Ovary (tissue), 9 donors: Measurements from ENCODE around the gene SASH3. TPM values are rescaled to one million over a fixed set of nuclear protein-coding genes. Genes with fewer than 3 reads are reported as not detected.

Source experiments
- DNase-seq, 5 donors: peaks; one replicate each; pipeline ENCODE4 v3.0.0-alpha.2; 2019 to 2020
- H3K27ac ChIP-seq, 2 donors: fragments of 200-600 bp; one replicate each; pipeline versions ENCODE4 v1.5.1 to v1.8.0; 2019 to 2022
- H3K27me3 ChIP-seq: fragments of 200-600 bp; one replicate; pipeline ENCODE4 v1.8.0; 2022
- H3K36me3 ChIP-seq: fragments of 200-600 bp; sonication (generic); one replicate; pipeline ENCODE4 v1.5.1; 2019
- H3K4me1 ChIP-seq: one replicate; pipeline ENCODE4 v1.8.1; 2013; ENCODE audit warnings: mild to moderate bottlenecking, moderate library complexity; ENCODE audit not compliant: insufficient read depth
- H3K4me3 ChIP-seq: fragments of 200-600 bp; sonication (generic); one replicate; pipeline ENCODE4 v1.5.1; 2017
- H3K9me3 ChIP-seq, 2 donors: fragments of 200-600 bp in 1 of 2; sonication (generic) in 1 of 2; one replicate each; pipeline versions ENCODE4 v1.5.1 to v1.8.1; 2013 to 2019; ENCODE audit warnings: mild to moderate bottlenecking in 1 of 2, moderate library complexity in 1 of 2
- EP300 ChIP-seq: sonication (generic); formaldehyde crosslinking; IDR thresholded peaks from one replicate; pipeline ENCODE4 v1.6.1; 2017; ENCODE audit warnings: antibody characterized with exemption
- POLR2A ChIP-seq: fragments of 450-650 bp; IDR thresholded peaks from one replicate; pipeline ENCODE4 v1.6.1; 2017; ENCODE audit warnings: antibody characterized with exemption, mild to moderate bottlenecking, moderate library complexity
- WGBS, 3 donors: extraction: QIAGEN DNeasy Blood & Tissue Kit in 1 of 3; methylation state at CpG; one replicate each; pipeline versions ENCODE4 v1.1.5 to v1.1.7; 2013 to 2017; 5-methylcytosine and 5-hydroxymethylcytosine counted together
- intact Hi-C, 4 donors: fragments of 100-400 bp; cut with DNase I; formaldehyde crosslinking; loops; one replicate each; pipeline versions ENCODE4 v1.11.0 to v1.15.1; 2022 to 2023
- polyA plus RNA-seq, 2 donors: library from polyadenylated mRNA; stranded (reverse); fragments of 200-250 nt in 1 of 2; fragments of 350-450 nt in 1 of 2; fragmentation: Illumina TruSeq in 1 of 2; extraction: RNeasy Lipid Tissue Mini Kit (QIAGEN cat#74804) in 1 of 2; gene quantifications; one replicate each; pipeline ENCODE4 v1.2.3, GENCODE V29; 2013 to 2014
- total RNA-seq, 7 donors: library from RNA; depleted of rRNA in 2 of 7; stranded (reverse); fragments of >200 nt in 2 of 7; fragmentation: NEBNext Ultra II Directional in 3 of 7; extraction: Animal tissue kit (Norgen Biotek cat#: 25700) in 3 of 7; gene quantifications; one replicate each; pipeline versions ENCODE4 v1.1.0 to v1.2.4, GENCODE V29; 2016 to 2023
- TF ChIP-seq, protein P1 (sequence below), 3 donors: fragments of 450-650 bp in 2 of 3; fragments of 200-600 bp in 1 of 3; IDR thresholded peaks; one replicate each; pipeline versions ENCODE4 v1.5.1 to v1.8.0; 2016 to 2022; ENCODE audit warnings: antibody characterized with exemption in 3 of 3, mild to moderate bottlenecking in 1 of 3
- donor health status: DM: no; HTN: no; CAD: no; lungs with moderate emphysema.
- donor health status: DM: no; HTN: no; CAD: no.
- donor health status: Bipolar disorder and iron deficiency.
- donor health status: DM: yes; HTN: yes; CAD: no.
- donor health status: DM: no; HTN: no; CAD: no.
- donor health status: DM: yes; HTN: yes; CAD: no.

Gene SASH3
- total and polyA plus RNA-seq, 9 donors = 1.8 to 8.2 (median 3.3) TPM

DNA sequence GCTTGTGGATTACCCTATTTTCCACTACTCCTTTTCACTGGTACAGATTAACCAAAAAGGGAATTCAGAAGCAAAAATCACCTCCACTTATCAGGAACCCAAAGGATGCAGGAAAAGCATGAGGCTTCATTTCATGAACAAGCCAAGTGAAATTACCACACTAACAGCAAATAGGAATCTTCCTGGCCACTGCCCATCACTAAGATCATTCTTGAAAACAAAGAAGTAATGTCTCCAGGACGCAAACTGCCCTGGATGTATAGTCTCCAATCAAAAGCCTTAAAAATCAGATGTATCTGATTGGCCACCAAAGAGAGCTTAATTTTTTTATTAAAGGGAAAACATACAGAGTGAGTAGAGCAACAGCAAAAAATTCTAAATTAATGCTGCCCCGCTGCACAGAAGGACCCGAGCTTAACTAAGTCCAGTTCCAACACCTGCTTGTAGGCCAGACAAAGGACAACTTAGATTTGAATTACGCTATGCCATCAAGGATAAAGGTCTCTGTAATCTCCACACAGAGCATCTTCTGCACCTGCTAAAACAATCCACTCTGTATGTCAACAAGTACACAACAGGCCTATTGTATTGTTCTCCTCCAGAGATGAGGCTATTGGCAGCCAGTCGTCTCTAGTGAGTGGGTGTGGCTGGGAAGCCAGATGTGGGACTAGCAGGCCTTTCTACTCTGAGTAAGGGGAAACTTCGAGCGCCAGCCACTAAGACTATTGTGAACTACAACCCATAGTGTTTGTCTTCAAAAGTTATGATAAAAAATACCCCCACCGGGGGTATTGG lies 51.5 kb downstream of the SASH3 start:
- no peak overlapping the region for H3K27ac ChIP-seq
- H3K9me3 ChIP-seq = no peaks in the 10 kb centered on the region
- no peak for DNase-seq
- H3K4me1 ChIP-seq = no peaks in the 10 kb centered on the region
- intact Hi-C loops = no loop called here
- no peaks in the 10 kb centered on the region for H3K27me3 ChIP-seq
- no peak overlapping the region for H3K4me3 ChIP-seq
- 72 to 83% (median 80%) methylated on average over 8 of the region's 8 CpGs for WGBS, 3 donors
- TF ChIP-seq POLR2A = no peak
- TF ChIP-seq EP300 = no peak
- TF ChIP-seq, protein P1, sequence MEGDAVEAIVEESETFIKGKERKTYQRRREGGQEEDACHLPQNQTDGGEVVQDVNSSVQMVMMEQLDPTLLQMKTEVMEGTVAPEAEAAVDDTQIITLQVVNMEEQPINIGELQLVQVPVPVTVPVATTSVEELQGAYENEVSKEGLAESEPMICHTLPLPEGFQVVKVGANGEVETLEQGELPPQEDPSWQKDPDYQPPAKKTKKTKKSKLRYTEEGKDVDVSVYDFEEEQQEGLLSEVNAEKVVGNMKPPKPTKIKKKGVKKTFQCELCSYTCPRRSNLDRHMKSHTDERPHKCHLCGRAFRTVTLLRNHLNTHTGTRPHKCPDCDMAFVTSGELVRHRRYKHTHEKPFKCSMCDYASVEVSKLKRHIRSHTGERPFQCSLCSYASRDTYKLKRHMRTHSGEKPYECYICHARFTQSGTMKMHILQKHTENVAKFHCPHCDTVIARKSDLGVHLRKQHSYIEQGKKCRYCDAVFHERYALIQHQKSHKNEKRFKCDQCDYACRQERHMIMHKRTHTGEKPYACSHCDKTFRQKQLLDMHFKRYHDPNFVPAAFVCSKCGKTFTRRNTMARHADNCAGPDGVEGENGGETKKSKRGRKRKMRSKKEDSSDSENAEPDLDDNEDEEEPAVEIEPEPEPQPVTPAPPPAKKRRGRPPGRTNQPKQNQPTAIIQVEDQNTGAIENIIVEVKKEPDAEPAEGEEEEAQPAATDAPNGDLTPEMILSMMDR (IDR thresholded peaks at IDR 0.05) = no peak
- no peaks in the 10 kb centered on the region for H3K36me3 ChIP-seq

DNA sequence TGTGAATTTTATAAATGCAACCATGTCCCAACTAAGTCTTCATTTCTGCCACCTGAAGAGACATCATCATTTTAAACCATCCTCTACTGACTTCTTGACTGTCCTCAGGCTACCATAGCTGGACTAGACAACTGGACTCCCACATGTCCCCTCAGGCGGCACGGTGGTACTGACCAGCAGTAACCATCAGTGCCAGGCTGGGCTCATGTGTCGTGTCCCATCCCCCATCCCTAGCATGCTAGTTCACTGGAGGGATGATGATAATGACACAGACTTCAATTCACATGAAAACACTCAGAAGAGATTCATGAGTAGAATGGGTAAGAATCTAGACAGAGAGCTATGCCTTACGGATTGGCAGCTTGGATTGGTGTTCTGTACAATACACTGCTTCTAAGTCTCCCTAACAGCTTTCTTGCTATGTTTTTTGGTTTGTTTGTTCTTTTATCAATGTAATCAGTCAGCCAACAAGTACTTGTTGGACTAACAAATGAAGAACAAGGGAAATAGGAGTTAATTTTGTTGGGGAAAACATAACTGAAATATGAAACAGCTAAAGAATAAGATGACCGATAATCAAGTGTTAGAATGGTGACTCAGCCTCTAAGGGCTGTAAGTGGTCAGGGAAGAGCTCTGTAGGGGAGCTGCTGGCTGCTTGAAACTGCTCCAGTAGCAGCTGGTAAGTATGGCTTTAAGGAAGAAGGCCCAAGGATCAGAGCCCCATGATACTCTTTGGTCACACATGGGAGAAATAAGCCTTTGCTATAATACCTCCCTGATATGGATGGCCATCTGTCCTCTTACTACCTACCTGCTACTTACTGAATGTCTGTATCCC lies 53.6 kb downstream of the SASH3 start:
- 68 to 75% (median 68%) methylated on average over 5 of the region's 5 CpGs for WGBS, 3 donors
- Histone ChIP-seq H3K27ac (no peak overlapping the region), H3K36me3 (no peaks in the 10 kb centered on the region), H3K4me1 (no peaks in the 10 kb centered on the region), H3K9me3 (no peaks in the 10 kb centered on the region), H3K4me3 (no peak overlapping the region), H3K27me3 (no peaks in the 10 kb centered on the region)
- TF ChIP-seq POLR2A (no peak), EP300 (no peak)
- TF ChIP-seq, protein P1 (IDR thresholded peaks at IDR 0.05) = no peak
- intact Hi-C loops = no loop called here
- no peak for DNase-seq

DNA sequence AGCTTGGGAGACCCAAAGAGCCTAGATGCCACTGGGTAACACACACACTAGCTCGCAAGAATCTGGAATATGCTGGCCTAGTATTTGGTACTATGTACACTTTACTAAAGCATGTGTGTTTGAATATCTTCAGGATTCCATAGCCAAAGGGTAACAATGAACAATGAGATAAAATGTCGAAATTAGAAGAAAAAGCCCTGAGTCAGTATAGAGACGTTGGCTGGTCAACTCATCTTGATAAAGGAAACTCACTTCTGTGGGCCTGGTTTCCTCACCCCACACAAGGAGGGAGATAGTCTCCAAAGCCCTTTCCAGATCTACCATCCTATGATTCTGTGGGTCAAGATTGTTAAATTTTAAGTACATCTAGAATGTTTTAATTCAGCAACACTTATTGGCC lies 57.1 kb downstream of the SASH3 start:
- Histone ChIP-seq H3K4me3 (no peak overlapping the region), H3K36me3 (no peaks in the 10 kb centered on the region), H3K9me3 (no peaks in the 10 kb centered on the region), H3K27ac (no peak overlapping the region), H3K4me1 (peaks cover 3% of the 10 kb centered on the region), H3K27me3 (no peaks in the 10 kb centered on the region)
- no peak for DNase-seq
- intact Hi-C loops = no loop called here
- TF ChIP-seq POLR2A = no peak
- WGBS, 3 donors = 64 to 71% (median 67%) methylated on average over 3 of the region's 3 CpGs

DNA sequence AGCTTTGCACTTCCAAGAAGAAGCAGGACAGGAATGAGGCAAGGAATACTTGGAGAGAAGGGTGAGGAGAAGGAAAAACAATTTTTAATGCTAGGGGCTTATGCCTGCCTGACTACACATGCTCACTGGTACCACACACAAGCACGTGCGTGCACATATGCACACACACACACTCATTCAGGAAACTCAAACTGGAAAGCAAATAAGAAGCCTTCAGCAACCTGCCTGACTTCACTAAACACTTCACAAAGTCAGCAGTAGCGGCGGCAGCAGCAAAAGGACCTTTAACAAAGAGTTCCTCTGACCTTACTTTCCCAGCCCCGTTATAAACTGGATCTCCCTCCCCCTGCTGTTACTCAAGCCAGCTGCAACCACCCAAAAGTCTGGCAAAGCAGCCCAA lies 60.6 kb downstream of the SASH3 start:
- no peak overlapping the region for H3K27ac ChIP-seq
- intact Hi-C loops = no loop called here
- no peak overlapping the region for H3K4me3 ChIP-seq
- DNase-seq = no peak
- TF ChIP-seq POLR2A (no peak), EP300 (no peak)
- TF ChIP-seq, protein P1 (IDR thresholded peaks at IDR 0.05) = no peak
- H3K27me3 ChIP-seq = no peaks in the 10 kb centered on the region
- H3K36me3 ChIP-seq = no peaks in the 10 kb centered on the region
- H3K9me3 ChIP-seq = no peaks in the 10 kb centered on the region
- H3K4me1 ChIP-seq = peaks cover 3% of the 10 kb centered on the region
- 37 to 45% (median 44%) methylated on average over 5 of the region's 5 CpGs for WGBS, 3 donors
